Progenitor cell of endocrine pancreas (in vitro differentiated cells): Measurements from ENCODE around the gene FOXD1. TPM values are rescaled to one million over a fixed set of nuclear protein-coding genes. Genes with fewer than 3 reads are reported as not detected.
"Not testable (repeated sequence)": the region's sequence is repeated elsewhere in the genome, so short reads cannot be mapped to it uniquely, and the experiment has no call there.

Source experiments
- DNase-seq: peaks from one replicate; pipeline ENCODE4 v3.0.0; 2021; ENCODE audit warnings: low spot score; ENCODE audit not compliant: unreplicated experiment
- H3K27ac Mint-ChIP-seq: 2 replicates; pipeline ENCODE4 v1.8.0; 2021; ENCODE audit warnings: mild to moderate bottlenecking, moderate library complexity, mixed read lengths
- H3K27me3 Mint-ChIP-seq: 2 replicates; pipeline ENCODE4 v1.8.0; 2021; ENCODE audit warnings: mixed read lengths
- H3K36me3 Mint-ChIP-seq: 2 replicates; pipeline ENCODE4 v1.8.0; 2022; ENCODE audit warnings: mixed read lengths; ENCODE audit not compliant: insufficient read depth
- H3K4me1 Mint-ChIP-seq: 2 replicates; pipeline ENCODE4 v1.8.0; 2021; ENCODE audit warnings: low read depth, mixed read lengths
- H3K4me3 Mint-ChIP-seq: 2 replicates; pipeline ENCODE4 v1.8.0; 2021; ENCODE audit warnings: low read depth, mild to moderate bottlenecking, moderate library complexity, mixed read lengths
- H3K9me3 Mint-ChIP-seq: 2 replicates; pipeline ENCODE4 v1.8.0; 2021; ENCODE audit warnings: low read depth, mixed read lengths
- CTCF ChIP-seq: fragments of 200-600 bp; sonication (generic); IDR thresholded peaks from one replicate; pipeline ENCODE4 v1.5.0; 2021; ENCODE audit warnings: antibody characterized with exemption, mild to moderate bottlenecking; ENCODE audit not compliant: unreplicated experiment
- total RNA-seq: library from RNA; stranded (reverse); gene quantifications from 2 replicates; pipeline ENCODE4 v1.2.1, GENCODE V29; 2021

Gene FOXD1
- total RNA-seq, 1 donor from 2014 or later, result 0.19 TPM

- Mint-ChIP-seq H3K4me3 (no peak overlapping the region), H3K4me1 (no peaks in the 10 kb centered on the region), H3K27ac (peak overlapping the region; percentile 33), H3K9me3 (no peaks in the 10 kb centered on the region), H3K36me3 (no peaks in the 10 kb centered on the region), H3K27me3 (peaks cover 2% of the 10 kb centered on the region)
- DNase-seq, result no peak
- no peak for TF ChIP-seq CTCF
Observed at GRCh38 chr5:73480500-73480899, 31.9 kb upstream of the FOXD1 start.

- no peaks in the 10 kb centered on the region for H3K4me1 Mint-ChIP-seq
- no peak for DNase-seq
- H3K9me3 Mint-ChIP-seq, result no peaks in the 10 kb centered on the region
- TF ChIP-seq CTCF, result no peak
- no peak overlapping the region for H3K4me3 Mint-ChIP-seq
- H3K27ac Mint-ChIP-seq, result no peak overlapping the region
- H3K27me3 Mint-ChIP-seq, result no peaks in the 10 kb centered on the region
- no peaks in the 10 kb centered on the region for H3K36me3 Mint-ChIP-seq
Observed at GRCh38 chr5:73472116-73472515, 23.5 kb upstream of the FOXD1 start.

- no peaks in the 10 kb centered on the region for H3K4me1 Mint-ChIP-seq
- H3K36me3 Mint-ChIP-seq, result no peaks in the 10 kb centered on the region
- H3K4me3 Mint-ChIP-seq, result no peak overlapping the region
- no peak for DNase-seq
- H3K9me3 Mint-ChIP-seq, result no peaks in the 10 kb centered on the region
- H3K27ac Mint-ChIP-seq, result no peak overlapping the region
- no peak for TF ChIP-seq CTCF
- H3K27me3 Mint-ChIP-seq, result no peaks in the 10 kb centered on the region
Observed at GRCh38 chr5:73471654-73472053, 23.1 kb upstream of the FOXD1 start.

GRCh38 chr5:73469878-73470277 lies 21.3 kb upstream of the FOXD1 start:
- no peak overlapping the region for H3K27ac Mint-ChIP-seq
- no peaks in the 10 kb centered on the region for H3K9me3 Mint-ChIP-seq

GRCh38 chr5:73468638-73469037 lies 20.1 kb upstream of the FOXD1 start:
- H3K27me3 Mint-ChIP-seq, H3K4me3 Mint-ChIP-seq, H3K4me1 Mint-ChIP-seq, H3K27ac Mint-ChIP-seq, H3K9me3 Mint-ChIP-seq, H3K36me3 Mint-ChIP-seq, DNase-seq: not testable (repeated sequence)

More at GRCh38 chr5:73469878-73470277, 21.3 kb upstream of the FOXD1 start:
- H3K36me3 Mint-ChIP-seq, result no peaks in the 10 kb centered on the region
- H3K27me3 Mint-ChIP-seq, result peaks cover 3% of the 10 kb centered on the region
- no peak for DNase-seq
- no peak for TF ChIP-seq CTCF
- no peak overlapping the region for H3K4me3 Mint-ChIP-seq
- H3K4me1 Mint-ChIP-seq, result no peaks in the 10 kb centered on the region

GRCh38 chr5:73464016-73464745 lies 15.6 kb upstream of the FOXD1 start:
- H3K4me3 Mint-ChIP-seq, result no peak overlapping the region
- no peak for DNase-seq
- no peaks in the 10 kb centered on the region for H3K4me1 Mint-ChIP-seq
- no peaks in the 10 kb centered on the region for H3K9me3 Mint-ChIP-seq
- H3K27me3 Mint-ChIP-seq, result peaks cover 9% of the 10 kb centered on the region
- no peak overlapping the region for H3K27ac Mint-ChIP-seq
- TF ChIP-seq CTCF, result no peak
- H3K36me3 Mint-ChIP-seq, result no peaks in the 10 kb centered on the region
